BE2C (cell line): ENCODE results near the gene PDGFC.

Source experiments
- DNase-seq: peaks from one replicate; pipeline ENCODE4 v3.0.0-alpha.2; 2020
- H3K27me3 ChIP-seq: fragments of 250-450 bp; sonication (Bioruptor Pico); 2 replicates; pipeline ENCODE4 v1.5.1; 2020; ENCODE audit warnings: mild to moderate bottlenecking
- H3K36me3 ChIP-seq: fragments of 250-450 bp; sonication (Bioruptor Pico); 2 replicates; pipeline ENCODE4 v1.5.1; 2020; ENCODE audit warnings: mild to moderate bottlenecking
- H3K4me1 ChIP-seq: fragments of 250-450 bp; sonication (Bioruptor Pico); 2 replicates; pipeline ENCODE4 v1.5.1; 2020
- H3K4me3 ChIP-seq: 2 replicates; pipeline ENCODE4 v1.5.1; 2011; ENCODE audit warnings: low read depth, low read length
- H3K9me3 ChIP-seq: fragments of 250-450 bp; sonication (Bioruptor Pico); 2 replicates; pipeline ENCODE4 v1.5.1; 2020
- TF ChIP-seq, protein P1 (sequence below): IDR thresholded peaks from 2 replicates; pipeline ENCODE4 v1.5.1; 2012; ENCODE audit warnings: mild to moderate bottlenecking, low read depth, low read length

Gene PDGFC

DNA sequence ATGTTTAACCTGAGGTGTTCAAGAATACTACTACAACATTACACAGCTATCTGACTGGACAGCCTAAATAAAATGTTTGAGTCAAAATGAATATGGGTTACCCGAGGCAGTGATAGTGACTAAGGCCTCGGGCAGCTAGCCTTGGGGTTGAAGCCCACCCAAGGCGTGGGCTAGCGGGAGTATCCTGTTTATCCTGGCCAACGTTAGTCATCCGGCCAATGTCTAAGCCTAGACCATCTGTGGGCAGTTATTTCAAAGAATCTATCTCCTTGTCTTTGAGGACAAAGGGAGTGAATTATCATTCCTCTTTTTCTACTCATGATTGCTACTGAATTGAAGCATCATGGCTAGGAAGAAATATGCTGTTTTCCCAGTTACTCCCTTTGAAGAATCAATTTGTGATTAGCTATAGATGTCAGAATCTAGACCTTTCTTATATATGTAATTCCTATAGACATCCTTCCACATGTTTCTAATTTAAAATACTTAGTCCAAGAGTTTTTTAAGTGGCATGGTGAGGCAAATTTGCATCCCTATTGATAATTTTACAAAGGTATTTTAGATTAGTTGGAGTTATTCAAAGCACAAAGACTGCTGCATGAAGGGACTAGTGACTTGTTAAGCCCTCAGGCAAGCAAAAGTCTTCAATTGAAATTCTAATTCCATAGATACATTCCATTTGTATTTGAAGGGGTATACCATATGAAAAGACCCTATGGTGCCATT is 6.0 kb upstream of the PDGFC start:
- no peak for DNase-seq
- H3K9me3 ChIP-seq: no peaks in the 10 kb centered on the region
- H3K36me3 ChIP-seq: no peaks in the 10 kb centered on the region
- H3K4me3 ChIP-seq: no peak overlapping the region
- peaks cover 6% of the 10 kb centered on the region for H3K27me3 ChIP-seq
- no peaks in the 10 kb centered on the region for H3K4me1 ChIP-seq
- TF ChIP-seq, protein P1, sequence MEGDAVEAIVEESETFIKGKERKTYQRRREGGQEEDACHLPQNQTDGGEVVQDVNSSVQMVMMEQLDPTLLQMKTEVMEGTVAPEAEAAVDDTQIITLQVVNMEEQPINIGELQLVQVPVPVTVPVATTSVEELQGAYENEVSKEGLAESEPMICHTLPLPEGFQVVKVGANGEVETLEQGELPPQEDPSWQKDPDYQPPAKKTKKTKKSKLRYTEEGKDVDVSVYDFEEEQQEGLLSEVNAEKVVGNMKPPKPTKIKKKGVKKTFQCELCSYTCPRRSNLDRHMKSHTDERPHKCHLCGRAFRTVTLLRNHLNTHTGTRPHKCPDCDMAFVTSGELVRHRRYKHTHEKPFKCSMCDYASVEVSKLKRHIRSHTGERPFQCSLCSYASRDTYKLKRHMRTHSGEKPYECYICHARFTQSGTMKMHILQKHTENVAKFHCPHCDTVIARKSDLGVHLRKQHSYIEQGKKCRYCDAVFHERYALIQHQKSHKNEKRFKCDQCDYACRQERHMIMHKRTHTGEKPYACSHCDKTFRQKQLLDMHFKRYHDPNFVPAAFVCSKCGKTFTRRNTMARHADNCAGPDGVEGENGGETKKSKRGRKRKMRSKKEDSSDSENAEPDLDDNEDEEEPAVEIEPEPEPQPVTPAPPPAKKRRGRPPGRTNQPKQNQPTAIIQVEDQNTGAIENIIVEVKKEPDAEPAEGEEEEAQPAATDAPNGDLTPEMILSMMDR: no peak

DNA sequence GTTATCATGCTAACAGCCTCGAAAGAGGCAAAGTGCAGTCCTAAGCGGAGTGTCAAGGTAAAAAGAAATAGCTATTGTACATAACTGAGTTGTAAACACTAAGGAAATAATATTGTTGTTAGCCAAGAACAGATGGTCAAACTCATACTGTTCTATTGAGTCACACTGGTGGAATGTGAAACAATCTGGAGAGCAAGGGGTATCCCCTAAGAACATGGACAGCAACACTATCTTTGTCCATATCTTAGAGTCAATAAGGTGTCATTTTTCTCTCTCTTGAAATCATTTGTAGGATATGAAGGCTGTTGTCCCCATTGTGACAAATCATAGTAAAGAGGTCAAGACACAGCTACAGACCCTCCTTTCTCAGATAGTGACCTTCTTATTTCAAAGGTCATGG is 4.5 kb upstream of the PDGFC start:
- peaks cover 19% of the 10 kb centered on the region for H3K27me3 ChIP-seq
- H3K9me3 ChIP-seq: no peaks in the 10 kb centered on the region
- no peaks in the 10 kb centered on the region for H3K36me3 ChIP-seq
- TF ChIP-seq, protein P1: no peak
- DNase-seq: no peak
- no peaks in the 10 kb centered on the region for H3K4me1 ChIP-seq
- H3K4me3 ChIP-seq: no peak overlapping the region

DNA sequence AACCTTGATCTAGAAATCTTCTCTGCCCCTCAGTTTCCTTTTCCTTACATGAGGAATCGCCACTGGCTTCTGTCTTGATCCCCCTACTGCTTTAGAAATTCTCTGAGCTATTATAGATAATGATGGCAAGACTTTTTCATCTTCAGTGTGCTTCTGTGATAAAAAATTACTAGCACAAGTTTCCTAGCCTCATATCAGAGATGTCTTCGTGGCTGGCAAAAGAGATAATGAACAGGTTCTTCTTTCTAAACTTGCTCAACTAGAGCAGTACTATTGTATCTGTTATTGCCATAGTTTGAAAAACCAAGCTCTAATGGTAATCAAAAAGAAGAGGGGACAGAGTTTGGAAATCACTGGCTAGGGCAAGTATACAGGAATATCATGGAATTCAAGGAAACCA is 4.1 kb upstream of the PDGFC start:
- Histone ChIP-seq H3K27me3 (peaks cover 21% of the 10 kb centered on the region), H3K4me3 (no peak overlapping the region), H3K9me3 (no peaks in the 10 kb centered on the region), H3K36me3 (no peaks in the 10 kb centered on the region), H3K4me1 (no peaks in the 10 kb centered on the region; the same call in 1 of the 2 replicates)
- TF ChIP-seq, protein P1: no peak
- DNase-seq: no peak

DNA sequence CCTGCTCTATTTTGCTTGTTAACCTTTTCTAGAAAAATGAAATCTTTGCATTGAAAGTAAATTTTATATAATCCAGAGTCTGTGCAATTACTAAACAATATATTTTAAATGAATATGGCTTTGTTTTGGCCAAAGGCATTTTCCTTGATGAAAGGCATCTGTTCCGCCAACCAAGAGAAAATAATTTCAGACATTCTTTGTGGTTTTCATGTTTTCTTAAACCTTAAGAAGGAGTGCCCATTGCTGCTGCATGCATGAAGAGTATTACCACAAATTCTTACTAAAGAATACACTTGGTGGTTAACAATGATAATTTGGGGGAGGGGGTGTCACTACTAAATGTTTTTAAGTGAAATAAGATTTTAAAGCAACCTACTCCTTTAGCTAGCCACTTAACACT is 2.7 kb upstream of the PDGFC start:
- no peak for DNase-seq
- H3K36me3 ChIP-seq: no peaks in the 10 kb centered on the region
- H3K4me1 ChIP-seq: no peaks in the 10 kb centered on the region; the same call in 1 of the 2 replicates
- H3K9me3 ChIP-seq: no peaks in the 10 kb centered on the region
- peaks cover 35% of the 10 kb centered on the region for H3K27me3 ChIP-seq
- H3K4me3 ChIP-seq: no peak overlapping the region
- TF ChIP-seq, protein P1: no peak

DNA sequence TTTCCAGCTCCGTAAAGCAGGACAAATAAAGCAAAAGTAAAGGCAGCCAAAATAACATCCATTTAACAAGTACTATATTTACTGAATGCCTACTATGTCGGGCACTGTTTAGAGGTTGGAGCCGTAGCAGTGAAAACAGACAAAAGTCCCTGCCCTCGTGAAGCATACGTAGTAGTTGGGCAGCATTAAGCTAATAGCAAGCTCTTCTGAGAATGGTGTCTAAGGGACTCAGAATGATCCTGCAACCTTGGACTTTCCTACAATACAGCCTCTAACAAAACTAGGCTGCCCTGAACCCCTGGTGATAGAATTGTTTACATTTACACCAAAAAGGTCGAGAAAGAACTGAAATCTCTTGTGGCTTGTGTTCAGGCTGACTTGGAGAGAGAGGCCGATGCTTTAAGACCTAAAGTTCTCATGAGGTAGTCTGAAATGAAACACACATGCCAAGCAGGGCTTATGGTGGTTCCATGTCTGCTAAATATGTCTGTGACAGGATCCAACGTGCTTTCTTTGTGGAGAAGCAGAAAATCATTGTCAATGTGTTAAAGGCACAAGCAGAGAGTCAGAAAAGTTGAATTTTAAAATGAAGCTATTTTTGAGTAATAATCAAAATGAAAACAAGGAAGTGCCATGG is 898 bp upstream of the PDGFC start:
- Histone ChIP-seq H3K27me3 (peaks cover 43% of the 10 kb centered on the region), H3K4me1 (no peaks in the 10 kb centered on the region; the same call in 1 of the 2 replicates), H3K9me3 (no peaks in the 10 kb centered on the region), H3K36me3 (no peaks in the 10 kb centered on the region), H3K4me3 (no peak overlapping the region)
- no peak for DNase-seq
- TF ChIP-seq, protein P1: no peak

DNA sequence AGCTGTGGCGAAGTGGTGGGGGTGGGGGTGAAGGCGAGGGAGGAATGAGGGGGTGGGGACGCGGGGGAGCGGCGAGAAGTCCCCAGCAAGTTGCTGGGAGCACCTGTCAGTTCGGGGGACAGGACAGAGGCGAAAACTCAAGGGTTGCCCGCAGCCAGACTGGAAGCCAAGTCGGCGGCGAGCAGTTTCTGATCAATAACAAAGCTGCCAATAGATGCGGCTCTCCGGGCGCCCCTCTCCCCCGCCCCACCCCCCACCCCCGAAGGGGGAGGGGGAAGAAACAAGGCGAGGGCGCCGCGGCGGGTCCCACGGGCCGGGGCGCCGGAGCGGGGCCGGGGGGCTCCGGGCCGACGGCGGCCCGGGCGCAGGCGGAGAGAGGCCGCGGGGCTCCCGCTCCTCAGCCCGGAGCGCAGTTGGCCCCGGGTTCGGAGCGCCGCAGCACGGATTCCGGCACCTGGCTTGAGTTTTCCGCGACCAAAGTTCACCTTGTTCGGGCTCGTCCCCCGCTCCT is 379 bp downstream of the PDGFC start:
- peaks cover 43% of the 10 kb centered on the region for H3K27me3 ChIP-seq
- H3K36me3 ChIP-seq: no peaks in the 10 kb centered on the region
- TF ChIP-seq, protein P1: no peak
- H3K4me1 ChIP-seq: no peaks in the 10 kb centered on the region; the same call in 1 of the 2 replicates
- peak overlapping the region; percentile 52 for H3K4me3 ChIP-seq
- H3K9me3 ChIP-seq: no peaks in the 10 kb centered on the region
- peak; percentile 6 for DNase-seq
